Cardiac muscle cell (in vitro differentiated cells and primary cell): Measurements from ENCODE around the gene DSG3. TPM values are rescaled to one million over a fixed set of nuclear protein-coding genes. Genes with fewer than 3 reads are reported as not detected.

Experiments used
- DNase-seq, 2 donors: peaks; one replicate each; pipeline versions ENCODE4 v3.0.0 to v3.0.0-alpha.2; 2010 to 2017; ENCODE audit warnings: low read depth in 1 of 2, low spot score in 1 of 2
- H3K27ac ChIP-seq: fragments of 200-600 bp; sonication (generic); 2 replicates; pipeline ENCODE4 v1.5.1; 2016
- H3K27me3 ChIP-seq: fragments of 200-600 bp; sonication (generic); 2 replicates; pipeline ENCODE4 v1.6.0; 2016; ENCODE audit warnings: control low read depth
- H3K36me3 ChIP-seq: fragments of 200-600 bp; sonication (generic); 2 replicates; pipeline ENCODE4 v1.5.1; 2016; ENCODE audit warnings: control low read depth
- H3K4me1 ChIP-seq: fragments of 200-600 bp; sonication (generic); 2 replicates; pipeline ENCODE4 v1.8.1; 2017; ENCODE audit warnings: low read depth, mild to moderate bottlenecking, mixed run types
- H3K4me3 ChIP-seq: fragments of 200-600 bp; sonication (generic); 2 replicates; pipeline ENCODE4 v1.5.1; 2016; ENCODE audit warnings: mild to moderate bottlenecking
- H3K9me3 ChIP-seq: fragments of 200-600 bp; sonication (generic); 2 replicates; pipeline ENCODE4 v1.5.1; 2017; ENCODE audit warnings: low read depth, mild to moderate bottlenecking, control low read depth
- polyA plus RNA-seq: library from polyadenylated mRNA; unstranded; fragments of >200 nt; fragmentation: Nextera tagmentation; extraction: Ambion mirVana; gene quantifications from 2 replicates; pipeline ENCODE4 v1.2.1, GENCODE V29; 2016
- total RNA-seq: library from RNA; depleted of rRNA; stranded (reverse); fragments of >200 nt; gene quantifications from 2 replicates; pipeline ENCODE4 v1.2.3, GENCODE V29; 2016
- TF ChIP-seq, protein P1 (sequence below): IDR thresholded peaks from 2 replicates; pipeline ENCODE4 v1.5.1; 2012; ENCODE audit warnings: low read depth, mild to moderate bottlenecking, low read length

Gene DSG3
- total and polyA plus RNA-seq, 2 experiments from 2014 or later = 0.02 TPM; not detected in 1

DNA sequence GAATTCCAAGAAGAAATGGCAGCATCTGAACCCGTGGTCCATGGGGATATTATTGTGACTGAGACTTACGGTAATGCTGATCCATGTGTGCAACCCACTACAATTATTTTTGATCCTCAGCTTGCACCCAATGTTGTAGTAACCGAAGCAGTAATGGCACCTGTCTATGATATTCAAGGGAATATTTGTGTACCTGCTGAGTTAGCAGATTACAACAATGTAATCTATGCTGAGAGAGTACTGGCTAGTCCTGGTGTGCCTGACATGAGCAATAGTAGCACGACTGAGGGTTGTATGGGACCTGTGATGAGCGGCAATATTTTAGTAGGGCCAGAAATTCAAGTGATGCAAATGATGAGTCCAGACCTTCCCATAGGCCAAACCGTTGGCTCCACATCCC, 34.4 kb upstream of the DSG3 start:
- no peaks in the 10 kb centered on the region for H3K4me1 ChIP-seq
- TF ChIP-seq, protein P1, sequence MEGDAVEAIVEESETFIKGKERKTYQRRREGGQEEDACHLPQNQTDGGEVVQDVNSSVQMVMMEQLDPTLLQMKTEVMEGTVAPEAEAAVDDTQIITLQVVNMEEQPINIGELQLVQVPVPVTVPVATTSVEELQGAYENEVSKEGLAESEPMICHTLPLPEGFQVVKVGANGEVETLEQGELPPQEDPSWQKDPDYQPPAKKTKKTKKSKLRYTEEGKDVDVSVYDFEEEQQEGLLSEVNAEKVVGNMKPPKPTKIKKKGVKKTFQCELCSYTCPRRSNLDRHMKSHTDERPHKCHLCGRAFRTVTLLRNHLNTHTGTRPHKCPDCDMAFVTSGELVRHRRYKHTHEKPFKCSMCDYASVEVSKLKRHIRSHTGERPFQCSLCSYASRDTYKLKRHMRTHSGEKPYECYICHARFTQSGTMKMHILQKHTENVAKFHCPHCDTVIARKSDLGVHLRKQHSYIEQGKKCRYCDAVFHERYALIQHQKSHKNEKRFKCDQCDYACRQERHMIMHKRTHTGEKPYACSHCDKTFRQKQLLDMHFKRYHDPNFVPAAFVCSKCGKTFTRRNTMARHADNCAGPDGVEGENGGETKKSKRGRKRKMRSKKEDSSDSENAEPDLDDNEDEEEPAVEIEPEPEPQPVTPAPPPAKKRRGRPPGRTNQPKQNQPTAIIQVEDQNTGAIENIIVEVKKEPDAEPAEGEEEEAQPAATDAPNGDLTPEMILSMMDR = no peak
- H3K4me3 ChIP-seq = no peak overlapping the region
- no peaks in the 10 kb centered on the region for H3K36me3 ChIP-seq
- DNase-seq = no peak
- no peak overlapping the region for H3K27ac ChIP-seq
- no peaks in the 10 kb centered on the region for H3K27me3 ChIP-seq
- H3K9me3 ChIP-seq = no peaks in the 10 kb centered on the region

DNA sequence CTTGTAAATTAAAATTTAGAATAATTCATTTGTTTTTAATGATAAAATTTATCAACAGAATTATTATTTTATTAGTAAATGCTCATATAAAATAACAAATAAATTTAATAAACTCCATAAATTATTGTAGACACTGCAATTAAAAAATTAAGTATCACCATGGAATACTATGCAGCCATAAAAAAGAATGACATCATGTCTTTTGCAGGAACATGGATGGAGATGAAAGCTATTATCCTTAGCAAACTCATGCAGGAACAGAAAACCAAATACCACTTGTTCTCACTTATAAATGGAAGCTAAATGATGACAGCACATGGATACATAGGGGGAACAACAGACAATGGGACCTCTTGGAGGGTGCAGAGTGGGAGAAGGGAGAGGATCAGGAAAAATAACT, 29.7 kb upstream of the DSG3 start:
- H3K27ac ChIP-seq = no peak overlapping the region
- no peaks in the 10 kb centered on the region for H3K27me3 ChIP-seq
- H3K36me3 ChIP-seq = no peaks in the 10 kb centered on the region
- H3K4me1 ChIP-seq = no peaks in the 10 kb centered on the region
- no peak for DNase-seq
- H3K4me3 ChIP-seq = no peak overlapping the region
- H3K9me3 ChIP-seq = no peaks in the 10 kb centered on the region
- TF ChIP-seq, protein P1 = no peak

DNA sequence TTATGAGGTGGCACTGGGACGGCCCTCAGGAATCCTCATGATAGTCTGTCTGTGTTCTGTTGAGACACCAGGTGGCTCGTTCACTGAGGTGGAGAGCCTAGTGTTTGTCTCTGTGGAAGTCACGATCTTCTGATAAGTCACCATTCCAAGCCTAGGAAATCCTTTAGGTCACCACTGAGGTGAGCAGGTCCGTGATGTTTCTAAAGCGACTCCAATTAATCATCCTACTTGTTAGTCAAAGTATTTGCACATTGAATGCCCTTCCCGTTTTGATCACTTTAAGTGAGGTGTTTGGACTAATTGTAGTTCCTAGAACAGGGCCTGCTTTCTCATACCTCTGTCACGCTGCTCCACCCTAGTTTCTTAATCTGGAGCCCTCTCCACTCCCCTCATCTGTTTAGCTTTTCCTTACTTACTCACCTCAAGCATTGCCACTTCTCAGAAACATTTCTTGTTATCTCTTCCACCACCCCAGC, 28.0 kb upstream of the DSG3 start:
- H3K27ac ChIP-seq = no peak overlapping the region
- no peak for DNase-seq

DNA sequence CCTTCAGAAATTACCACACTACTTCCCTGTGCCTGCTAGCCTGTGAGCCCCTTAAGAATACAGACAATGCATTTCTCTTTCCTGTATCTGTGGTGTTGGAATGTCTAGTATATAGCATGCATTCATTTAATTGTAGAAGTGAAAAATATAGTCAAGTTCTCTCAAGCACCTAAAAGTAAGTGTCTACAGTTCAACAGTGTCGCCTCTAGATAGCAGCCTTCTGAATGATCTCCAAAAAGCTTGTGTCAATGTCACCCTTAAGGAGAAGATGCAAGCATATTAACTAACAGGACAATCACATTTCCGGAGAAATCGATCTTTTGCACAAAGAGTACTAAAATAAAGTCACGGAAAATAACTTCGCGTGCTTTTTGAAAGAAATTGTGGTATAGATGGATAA, 27.5 kb upstream of the DSG3 start:
- TF ChIP-seq, protein P1 = no peak
- no peak for DNase-seq
- Histone ChIP-seq H3K27ac (no peak overlapping the region), H3K36me3 (no peaks in the 10 kb centered on the region), H3K4me3 (no peak overlapping the region), H3K9me3 (no peaks in the 10 kb centered on the region), H3K27me3 (no peaks in the 10 kb centered on the region), H3K4me1 (no peaks in the 10 kb centered on the region)

More for the DNA sequence above, 28.0 kb upstream of the DSG3 start:
- Histone ChIP-seq H3K4me1 (no peaks in the 10 kb centered on the region), H3K4me3 (no peak overlapping the region), H3K27me3 (no peaks in the 10 kb centered on the region), H3K9me3 (no peaks in the 10 kb centered on the region), H3K36me3 (no peaks in the 10 kb centered on the region)
- TF ChIP-seq, protein P1 = no peak

DNA sequence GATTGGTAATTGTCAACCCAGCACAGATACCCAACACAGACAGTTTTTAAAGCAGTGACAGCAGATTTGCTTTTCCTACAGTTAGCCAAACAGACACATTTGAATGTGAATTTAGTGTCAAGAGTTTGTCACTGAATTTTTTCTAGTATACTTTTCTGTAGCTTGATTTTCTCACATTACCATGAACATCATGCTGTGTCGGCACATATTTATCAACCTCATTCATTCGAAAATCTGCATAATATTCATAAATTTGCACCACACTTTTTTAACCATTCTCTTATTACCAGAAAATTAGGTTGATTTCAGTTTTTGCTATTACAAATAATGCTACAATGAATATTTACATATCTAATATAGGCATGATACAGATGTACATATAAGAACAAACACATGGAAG, 27.0 kb upstream of the DSG3 start:
- H3K4me3 ChIP-seq = no peak overlapping the region
- DNase-seq = no peak
- H3K36me3 ChIP-seq = no peaks in the 10 kb centered on the region
- no peaks in the 10 kb centered on the region for H3K4me1 ChIP-seq
- TF ChIP-seq, protein P1 = no peak
- H3K27me3 ChIP-seq = no peaks in the 10 kb centered on the region
- H3K9me3 ChIP-seq = no peaks in the 10 kb centered on the region
- no peak overlapping the region for H3K27ac ChIP-seq
